DND-41 (cell line): ENCODE data around the gene PRKG2.

Experiments
- CTCF ChIP-seq: IDR thresholded peaks from 2 replicates; pipeline ENCODE4 v1.5.1; 2012; ENCODE audit warnings: borderline replicate concordance, low read length, moderate library complexity, mild to moderate bottlenecking; ENCODE audit not compliant: poor library complexity, severe bottlenecking; ENCODE audit errors: extremely low read depth
- EZH2 ChIP-seq: IDR thresholded peaks from 3 replicates; pipeline ENCODE4 v1.6.1; 2012; ENCODE audit warnings: borderline replicate concordance, low read depth, mild to moderate bottlenecking, moderate library complexity, low read length, inconsistent platforms; ENCODE audit not compliant: severe bottlenecking

- TF ChIP-seq CTCF: no peak
- no peak for TF ChIP-seq EZH2
These were observed 17.0 kb downstream of the PRKG2 start for GRCh38 chr4:81197864-81198524.
